ENCODE measurements around the gene RBMS1.
A peak's percentile ranks its signal among the peaks of the same experiment; 100 is the strongest.

RBMS1 gene

GRCh38 chr2:160406591-160407392 is 86.8 kb downstream of the RBMS1 start:
- DNase-seq: peak; percentile 80

- DNase-seq: peak; percentile 60
Measured at GRCh38 chr2:160405077-160405867, 88.3 kb downstream of the RBMS1 start.

GRCh38 chr2:160402997-160403979 is 90.3 kb downstream of the RBMS1 start:
- no peak for DNase-seq

GRCh38 chr2:160402501-160402900 is 91.1 kb downstream of the RBMS1 start:
- DNase-seq: no peak

- DNase-seq: no peak
Measured at GRCh38 chr2:160401895-160402294, 91.7 kb downstream of the RBMS1 start.

- DNase-seq: no peak
Measured at GRCh38 chr2:160399880-160400279, 93.7 kb downstream of the RBMS1 start.

- no peak for DNase-seq
Measured at GRCh38 chr2:160397530-160397865, 96.1 kb downstream of the RBMS1 start.

- DNase-seq: peak; percentile 80
Measured at GRCh38 chr2:160394153-160394552, 99.5 kb downstream of the RBMS1 start.

- no peak for DNase-seq
Measured at GRCh38 chr2:160392201-160392600, 101.4 kb downstream of the RBMS1 start.

GRCh38 chr2:160390544-160391455 is 102.8 kb downstream of the RBMS1 start:
- no peak for DNase-seq

- DNase-seq: no peak
Measured at GRCh38 chr2:160389875-160390274, 103.7 kb downstream of the RBMS1 start.

GRCh38 chr2:160388464-160389263 is 104.9 kb downstream of the RBMS1 start:
- DNase-seq: peak; percentile 72

- DNase-seq: no peak
Measured at GRCh38 chr2:160387558-160388262, 105.9 kb downstream of the RBMS1 start.

- no peak for DNase-seq
Measured at GRCh38 chr2:160384791-160385190, 108.8 kb downstream of the RBMS1 start.

- no peak for DNase-seq
Measured at GRCh38 chr2:160381425-160381951, 112.1 kb downstream of the RBMS1 start.

- no peak for DNase-seq
Measured at GRCh38 chr2:160380611-160381010, 113.0 kb downstream of the RBMS1 start.

GRCh38 chr2:160380000-160380570 is 113.5 kb downstream of the RBMS1 start:
- no peak for DNase-seq

GRCh38 chr2:160379399-160379798 is 114.2 kb downstream of the RBMS1 start:
- DNase-seq: no peak

- peak; percentile 21 for DNase-seq
Measured at GRCh38 chr2:160377204-160377995, 116.2 kb downstream of the RBMS1 start.
